ENCODE measurements around the gene FOXL1. TPM values are rescaled to one million over a fixed set of nuclear protein-coding genes. Genes with fewer than 3 reads are reported as not detected.
A peak's percentile ranks its signal among the peaks of the same experiment; 100 is the strongest.

FOXL1 gene
- total RNA-seq, 1 experiment from 2014 or later = 10.8 TPM

GRCh38 chr16:86547286-86547685, 31.1 kb upstream of the FOXL1 start:
- no peak for DNase-seq (ENCODE audit: extremely low read depth, low read depth)

GRCh38 chr16:86549076-86549892, 29.1 kb upstream of the FOXL1 start:
- no peak for DNase-seq (ENCODE audit: extremely low read depth, low read depth)

GRCh38 chr16:86549893-86550190, 28.5 kb upstream of the FOXL1 start:
- DNase-seq (ENCODE audit: extremely low read depth, low read depth) = no peak

DNA sequence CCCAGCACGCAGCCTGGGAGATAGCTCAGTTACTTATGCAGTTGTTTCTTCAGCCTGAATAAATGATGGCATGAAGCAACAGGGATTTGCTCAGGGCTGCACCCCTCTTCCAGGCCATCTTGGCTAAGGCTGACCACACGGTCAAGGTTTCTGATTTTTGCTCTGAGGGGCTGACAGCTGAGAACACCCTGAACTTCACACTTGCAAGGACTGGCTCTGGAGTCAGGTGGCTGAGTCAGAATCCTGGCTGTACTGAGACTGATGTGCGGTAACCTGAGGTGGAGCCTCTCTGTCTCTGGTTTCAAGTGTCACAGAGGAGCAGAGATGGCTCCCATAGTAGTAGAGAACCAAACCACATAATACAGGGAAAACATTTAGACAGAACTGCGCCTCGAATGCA, 28.1 kb upstream of the FOXL1 start:
- no peak for DNase-seq (ENCODE audit: extremely low read depth, low read depth)

DNA sequence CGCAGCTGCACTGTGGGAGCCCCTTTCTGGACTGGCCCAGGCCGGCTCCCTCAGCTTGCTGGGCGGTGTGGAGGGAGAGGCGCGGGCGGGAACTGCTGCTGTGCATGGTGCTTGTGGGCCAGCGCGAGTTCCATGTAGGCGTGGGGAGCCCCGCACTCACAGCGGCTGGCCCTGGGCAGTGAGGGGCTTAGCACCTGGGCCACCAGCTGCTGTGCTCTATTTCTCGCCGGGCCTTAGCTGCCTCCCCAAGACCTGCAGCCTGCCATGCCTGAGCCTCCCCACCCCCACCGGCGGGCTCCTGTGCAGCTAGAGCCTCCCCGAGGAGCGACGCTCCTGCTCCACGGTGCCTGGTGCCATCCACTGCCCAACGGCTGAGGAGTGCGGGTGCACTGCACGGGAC, 25.0 kb upstream of the FOXL1 start:
- DNase-seq (ENCODE audit: extremely low read depth, low read depth) = no peak

- DNase-seq (ENCODE audit: extremely low read depth, low read depth) = no peak
These were observed 23.8 kb upstream of the FOXL1 start for GRCh38 chr16:86554599-86554916.

GRCh38 chr16:86554917-86555703, 23.2 kb upstream of the FOXL1 start, which contains the start of gene MTHFSD:
MTHFSD (minus strand) TSS chr16:86555235; CDS start chr16:86555184, 51 bp downstream.
- peak; percentile 83 for DNase-seq (ENCODE audit: extremely low read depth, low read depth)

DNA sequence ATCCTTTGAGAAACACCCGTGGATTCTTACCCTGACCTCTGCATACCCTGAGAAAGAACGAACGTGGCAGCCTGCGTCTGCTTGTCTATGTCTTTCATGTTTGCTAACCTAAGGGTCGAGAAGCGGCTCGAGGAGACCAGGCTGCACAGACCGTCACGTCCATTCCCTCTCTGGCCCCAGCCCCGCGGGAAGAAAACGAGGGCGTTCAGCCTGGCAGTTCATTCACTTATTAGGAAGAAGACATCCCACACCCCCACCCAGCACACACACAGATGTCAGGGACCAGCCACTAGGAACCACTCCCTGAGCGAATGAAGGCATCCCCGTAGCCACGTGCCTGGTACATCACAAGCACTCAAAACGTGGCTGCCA, 22.7 kb upstream of the FOXL1 start:
- DNase-seq (ENCODE audit: extremely low read depth, low read depth) = no peak

GRCh38 chr16:86556576-86556975, 21.8 kb upstream of the FOXL1 start:
- DNase-seq (ENCODE audit: extremely low read depth, low read depth) = no peak

GRCh38 chr16:86557587-86557986, 20.8 kb upstream of the FOXL1 start:
- DNase-seq (ENCODE audit: extremely low read depth, low read depth) = no peak

- no peak for DNase-seq (ENCODE audit: extremely low read depth, low read depth)
These were observed 19.8 kb upstream of the FOXL1 start for GRCh38 chr16:86558355-86559193.

DNA sequence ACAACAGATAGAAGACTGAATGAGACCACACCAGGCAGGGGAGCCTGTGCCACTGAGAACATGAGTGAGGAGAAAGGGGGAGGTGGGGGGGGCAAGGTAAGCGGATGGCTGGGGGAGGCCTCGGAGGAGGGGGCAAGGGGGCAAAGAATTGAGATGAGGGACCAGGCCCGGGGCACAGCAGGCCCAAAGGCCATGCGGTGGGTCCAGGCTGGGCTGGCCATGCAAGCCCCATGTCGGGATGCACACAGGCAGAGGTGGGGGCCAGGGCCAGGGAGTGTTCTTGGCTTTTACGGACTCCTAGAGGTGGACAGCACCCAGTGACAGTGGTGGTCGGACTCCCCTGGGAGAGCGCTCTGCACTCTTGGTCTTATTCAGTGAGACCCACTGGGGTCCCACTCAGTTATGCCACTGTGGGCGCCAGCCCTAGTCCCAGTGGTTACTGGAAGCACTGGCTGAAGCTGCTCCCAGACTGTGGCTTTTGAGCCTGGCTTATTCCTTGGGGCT, 18.5 kb upstream of the FOXL1 start:
- DNase-seq (ENCODE audit: extremely low read depth, low read depth) = no peak

GRCh38 chr16:86562356-86562755, 16.0 kb upstream of the FOXL1 start:
- DNase-seq (ENCODE audit: extremely low read depth, low read depth) = no peak

DNA sequence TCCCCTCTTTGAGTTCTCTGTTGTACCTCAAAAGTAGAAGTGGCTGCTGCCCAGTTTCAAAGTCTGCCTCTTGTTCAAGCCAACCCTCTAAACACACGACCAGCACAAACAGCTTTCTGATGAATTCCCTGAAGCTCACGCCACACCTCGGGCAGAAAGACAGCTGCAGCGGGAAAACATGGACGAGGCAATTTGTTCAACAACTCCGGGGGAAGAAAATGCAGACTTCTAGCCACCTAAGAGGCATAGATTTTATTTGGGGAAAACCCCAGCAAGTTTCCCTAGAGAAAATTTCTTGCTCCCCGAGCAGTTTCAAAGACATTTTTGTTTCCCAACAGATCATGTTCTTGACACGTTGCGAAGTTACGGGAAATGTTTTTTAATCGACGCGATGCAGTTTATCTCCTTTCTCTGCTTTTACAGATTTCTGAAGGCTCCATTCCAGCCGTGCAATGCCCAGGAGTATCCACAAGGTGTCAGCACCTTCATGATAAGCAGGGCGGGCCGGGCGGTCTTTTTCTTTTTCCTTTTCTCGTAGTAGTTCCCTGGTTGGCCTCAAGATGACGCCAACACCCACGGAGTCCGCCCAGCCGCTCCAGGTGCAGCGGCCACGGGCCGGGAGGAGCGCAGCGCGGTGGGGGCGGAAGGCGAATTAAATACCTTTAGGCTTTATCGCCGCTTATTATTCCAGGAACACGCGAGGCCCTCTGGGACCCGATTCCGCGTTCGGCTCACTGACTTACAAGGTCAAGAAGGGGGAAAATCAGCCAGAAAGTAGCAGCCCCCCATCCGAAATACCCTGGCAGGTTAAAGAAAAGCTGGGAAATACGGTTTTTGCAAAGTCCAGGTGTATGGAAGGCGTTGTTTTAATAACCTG, 14.6 kb upstream of the FOXL1 start:
- peak; percentile 76 for DNase-seq (ENCODE audit: extremely low read depth, low read depth)

- DNase-seq (ENCODE audit: extremely low read depth, low read depth) = no peak
These were observed 13.1 kb upstream of the FOXL1 start for GRCh38 chr16:86565181-86565631.

DNA sequence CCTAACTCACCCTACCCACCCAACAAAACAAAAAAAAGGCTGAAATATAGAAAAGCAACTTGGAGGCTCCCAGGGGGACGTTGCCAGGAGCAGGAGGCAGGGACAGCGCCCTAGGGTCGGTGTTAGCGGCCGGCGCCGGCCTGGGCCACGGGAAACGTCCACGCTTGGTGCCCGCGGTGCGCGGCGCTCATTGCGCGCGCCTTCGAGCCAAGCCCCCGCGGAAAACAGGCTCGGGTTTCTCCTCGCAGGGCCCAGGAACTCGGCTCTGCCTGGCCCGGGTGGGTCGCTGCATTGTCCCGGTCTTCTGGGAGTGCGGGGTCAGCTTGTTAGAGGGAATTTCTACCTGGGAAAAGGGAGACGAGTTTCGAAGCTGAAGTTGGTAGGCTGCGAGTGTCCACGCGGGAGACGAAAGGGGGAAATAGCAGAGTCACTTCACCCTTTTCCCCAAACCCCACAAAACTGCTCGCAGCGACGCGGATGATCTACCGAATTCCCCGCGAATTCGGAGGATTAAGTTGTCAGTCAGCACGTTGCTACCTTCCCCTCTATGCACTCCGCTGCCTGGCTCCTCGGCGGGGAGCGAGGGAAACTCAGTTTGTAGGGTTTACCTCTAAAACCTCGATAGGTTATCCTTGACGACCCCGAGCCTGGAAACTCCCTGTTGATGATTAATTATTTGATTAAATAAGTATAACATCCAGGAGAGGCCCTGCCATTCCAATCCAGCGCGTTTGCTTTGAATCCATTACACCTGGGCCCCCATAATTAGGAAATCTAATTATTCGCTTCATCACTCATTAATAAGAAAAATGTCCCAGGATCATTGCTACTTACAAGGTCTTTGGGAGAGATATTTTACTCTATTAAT, 12.5 kb upstream of the FOXL1 start:
- no peak for DNase-seq (ENCODE audit: extremely low read depth, low read depth)

GRCh38 chr16:86566601-86566965, 11.8 kb upstream of the FOXL1 start, which contains the start of gene FOXC2:
FOXC2 (plus strand) TSS chr16:86566829; CDS start chr16:86567336, 507 bp downstream.
- no peak for DNase-seq (ENCODE audit: extremely low read depth, low read depth)

DNA sequence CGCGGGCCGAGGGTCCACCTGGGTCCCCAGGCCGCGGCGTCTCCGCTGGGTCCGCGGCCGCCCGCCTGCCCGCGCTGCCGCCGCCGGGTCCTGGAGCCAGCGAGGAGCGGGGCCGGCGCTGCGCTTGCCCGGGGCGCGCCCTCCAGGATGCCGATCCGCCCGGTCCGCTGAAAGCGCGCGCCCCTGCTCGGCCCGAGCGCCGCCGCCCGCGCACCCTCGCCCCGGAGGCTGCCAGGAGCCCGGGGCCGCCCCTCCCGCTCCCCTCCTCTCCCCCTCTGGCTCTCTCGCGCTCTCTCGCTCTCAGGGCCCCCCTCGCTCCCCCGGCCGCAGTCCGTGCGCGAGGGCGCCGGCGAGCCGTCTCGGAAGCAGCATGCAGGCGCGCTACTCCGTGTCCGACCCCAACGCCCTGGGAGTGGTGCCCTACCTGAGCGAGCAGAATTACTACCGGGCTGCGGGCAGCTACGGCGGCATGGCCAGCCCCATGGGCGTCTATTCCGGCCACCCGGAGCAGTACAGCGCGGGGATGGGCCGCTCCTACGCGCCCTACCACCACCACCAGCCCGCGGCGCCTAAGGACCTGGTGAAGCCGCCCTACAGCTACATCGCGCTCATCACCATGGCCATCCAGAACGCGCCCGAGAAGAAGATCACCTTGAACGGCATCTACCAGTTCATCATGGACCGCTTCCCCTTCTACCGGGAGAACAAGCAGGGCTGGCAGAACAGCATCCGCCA, 11.2 kb upstream of the FOXL1 start:
- no peak for DNase-seq (ENCODE audit: extremely low read depth, low read depth)
